Neural progenitor cell (in vitro differentiated cells): ENCODE results near the gene TRPM1.

Source experiments
- CTCF ChIP-seq: fragments of 200-600 bp; sonication (generic); IDR thresholded peaks from 2 replicates; pipeline ENCODE4 v1.5.1; 2017; ENCODE audit warnings: antibody characterized with exemption, mild to moderate bottlenecking
- EZH2phosphoT487 ChIP-seq: fragments of 200-600 bp; sonication (generic); IDR thresholded peaks from 2 replicates; pipeline ENCODE4 v1.6.1; 2017; ENCODE audit warnings: antibody characterized with exemption

- TF ChIP-seq CTCF (no peak), EZH2phosphoT487 (no peak)
Measured at GRCh38 chr15:31078471-31078870, 23.1 kb downstream of the TRPM1 start.
